ENCODE data around the gene KCMF1.

Gene KCMF1

GRCh38 chr2:84962917-84963316 lies 8.0 kb upstream of the KCMF1 start:
- DNase-seq (ENCODE audit: low read depth, low spot score) = no peak
- in situ Hi-C loops (cut with HindIII; ENCODE audit: low sequenced_read_pairs) = no loop called here
- H3K4me3 ChIP-seq (ENCODE audit: low read depth, low read length) = no peak overlapping the region
- no peak for TF ChIP-seq CTCF (IDR thresholded peaks at IDR 0.05; ENCODE audit: low read depth, low read length)

- no peak overlapping the region for H3K4me3 ChIP-seq (ENCODE audit: low read depth, low read length)
- no peak for TF ChIP-seq CTCF (IDR thresholded peaks at IDR 0.05; ENCODE audit: low read depth, low read length)
- in situ Hi-C loops (cut with HindIII; ENCODE audit: low sequenced_read_pairs) = no loop called here
- DNase-seq (ENCODE audit: low read depth, low spot score) = no peak
Observed at GRCh38 chr2:84963323-84963691, 7.7 kb upstream of the KCMF1 start.

DNA sequence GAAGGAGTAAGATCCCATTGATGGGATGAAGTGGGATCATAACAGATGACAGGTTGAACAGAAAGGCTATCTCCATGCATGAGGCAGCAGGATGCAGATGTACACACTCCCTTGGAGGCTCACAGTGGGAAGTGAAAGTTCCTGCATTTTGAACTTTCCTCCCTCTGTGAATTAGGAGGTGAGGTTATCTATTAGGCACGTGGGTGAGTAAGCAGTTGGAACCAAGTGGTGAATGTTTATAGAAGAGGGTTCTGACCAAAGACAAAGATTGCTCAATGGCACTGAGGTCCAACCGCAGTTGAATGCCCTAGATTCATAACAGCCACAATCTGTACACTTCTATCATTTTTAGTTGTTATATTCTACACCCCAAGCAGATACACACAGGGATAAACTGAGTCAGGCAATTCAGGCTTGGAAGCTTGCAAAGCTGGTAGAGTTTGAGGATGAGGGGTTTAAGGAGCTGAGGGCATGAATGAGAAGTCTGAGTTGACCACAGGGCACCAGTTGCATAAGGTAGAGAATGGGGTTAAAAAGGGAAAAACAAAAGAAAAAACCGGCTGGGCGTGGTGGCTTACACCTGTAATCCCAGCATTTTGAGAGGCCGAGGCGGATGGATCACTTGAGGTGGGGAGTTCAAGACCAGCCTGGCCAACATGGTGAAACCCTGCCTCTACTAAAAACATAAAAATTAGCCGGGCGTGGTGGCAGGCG lies 7.1 kb upstream of the KCMF1 start:
- no peak for TF ChIP-seq CTCF (IDR thresholded peaks at IDR 0.05; ENCODE audit: low read depth, low read length)
- DNase-seq (ENCODE audit: low read depth, low spot score) = peak; percentile 74
- in situ Hi-C loops (cut with HindIII; ENCODE audit: low sequenced_read_pairs) = no loop called here
- no peak overlapping the region for H3K4me3 ChIP-seq (ENCODE audit: low read depth, low read length)

- H3K4me3 ChIP-seq (ENCODE audit: low read depth, low read length) = no peak overlapping the region
- in situ Hi-C loops (cut with HindIII; ENCODE audit: low sequenced_read_pairs) = no loop called here
- TF ChIP-seq CTCF (IDR thresholded peaks at IDR 0.05; ENCODE audit: low read depth, low read length) = no peak
- DNase-seq (ENCODE audit: low read depth, low spot score) = no peak
Observed at GRCh38 chr2:84964406-84965191, 6.4 kb upstream of the KCMF1 start.

DNA sequence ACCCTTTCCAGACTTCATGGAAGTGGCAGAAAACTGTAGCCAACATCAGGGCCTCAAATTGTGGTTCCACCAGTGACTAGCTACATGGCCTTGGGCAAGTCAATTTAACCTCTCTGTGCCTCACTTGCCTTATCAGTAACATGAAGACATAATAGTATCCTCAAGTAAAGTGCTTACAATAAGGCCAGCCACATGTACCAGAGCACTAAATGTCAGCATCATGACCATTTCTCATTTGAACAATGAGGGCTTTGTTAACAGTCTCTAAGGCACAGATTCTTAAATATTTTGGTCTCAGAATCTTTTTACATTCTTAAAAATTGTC lies 5.8 kb upstream of the KCMF1 start:
- TF ChIP-seq CTCF (IDR thresholded peaks at IDR 0.05; ENCODE audit: low read depth, low read length) = no peak
- in situ Hi-C loops (cut with HindIII; ENCODE audit: low sequenced_read_pairs) = no loop called here
- no peak for DNase-seq (ENCODE audit: low read depth, low spot score)
- H3K4me3 ChIP-seq (ENCODE audit: low read depth, low read length) = no peak overlapping the region

DNA sequence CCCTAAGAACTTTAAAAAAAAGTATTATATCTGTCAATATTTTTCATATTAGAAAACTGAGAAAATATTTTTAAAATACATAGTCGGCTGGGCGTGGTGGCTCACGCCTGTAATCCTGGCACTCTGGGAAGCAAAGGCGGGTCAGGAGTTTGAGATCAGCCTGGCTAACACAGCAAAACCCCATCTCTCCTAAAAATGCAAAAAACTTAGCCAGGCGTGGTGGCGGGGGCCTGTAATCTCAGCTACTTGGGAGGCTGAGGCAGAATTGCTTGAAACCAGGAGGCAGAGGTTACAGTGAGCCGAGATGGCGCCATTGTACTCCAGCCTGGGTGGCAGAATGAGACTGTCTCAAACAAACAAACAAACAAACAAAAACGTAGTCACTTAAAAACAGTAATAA lies 5.1 kb upstream of the KCMF1 start:
- H3K4me3 ChIP-seq (ENCODE audit: low read depth, low read length) = no peak overlapping the region
- no peak for TF ChIP-seq CTCF (IDR thresholded peaks at IDR 0.05; ENCODE audit: low read depth, low read length)
- no peak for DNase-seq (ENCODE audit: low read depth, low spot score)
- in situ Hi-C loops (cut with HindIII; ENCODE audit: low sequenced_read_pairs) = no loop called here
